Measurements from ENCODE around the gene ROS1.
"Not testable (repeated sequence)": the region's sequence is repeated elsewhere in the genome, so short reads cannot be mapped to it uniquely, and the experiment has no call there.

Gene ROS1

DNA sequence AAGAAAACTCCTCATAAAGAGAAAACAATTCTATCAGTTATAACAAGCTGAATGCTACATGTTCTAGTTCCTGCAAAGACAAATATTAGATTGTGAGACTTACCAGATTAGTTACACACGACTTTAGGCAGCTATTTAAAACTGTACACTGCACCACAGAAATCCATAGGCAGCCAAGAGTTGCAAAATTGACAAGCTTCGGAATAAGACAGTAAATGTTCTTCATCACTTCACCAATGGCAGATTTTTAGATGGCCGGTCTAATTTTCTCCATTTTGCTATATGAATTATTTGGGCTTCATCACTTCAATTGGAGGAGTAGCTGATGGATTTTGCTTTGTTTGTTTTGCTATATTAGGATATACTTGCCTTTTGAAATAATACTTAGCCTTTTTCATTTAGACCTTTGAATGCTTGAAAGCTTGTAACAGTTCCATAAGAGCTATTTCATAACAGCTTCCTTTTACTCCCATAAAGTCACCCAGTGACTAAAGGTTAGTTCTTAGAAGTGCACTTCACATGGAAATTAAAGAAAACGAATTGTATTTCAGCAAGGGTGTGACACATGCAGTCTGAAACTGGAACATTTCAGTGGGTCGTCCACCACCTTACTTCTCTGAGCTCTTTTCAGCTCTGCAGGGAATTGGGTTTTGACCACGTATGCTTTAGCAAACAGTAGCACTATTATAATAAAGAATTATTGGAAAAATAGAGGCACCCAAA is at the start of gene ROS1:
ROS1 (minus strand) TSS at position 512 of the 723 bp plus-strand sequence; CDS start at position 226, 286 bp downstream.
- TF ChIP-seq, protein P1, sequence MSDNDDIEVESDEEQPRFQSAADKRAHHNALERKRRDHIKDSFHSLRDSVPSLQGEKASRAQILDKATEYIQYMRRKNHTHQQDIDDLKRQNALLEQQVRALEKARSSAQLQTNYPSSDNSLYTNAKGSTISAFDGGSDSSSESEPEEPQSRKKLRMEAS (IDR thresholded peaks at IDR 0.05; ENCODE audit: low read depth, low read length), result 0 out of 2 replicates have a peak, but pooled peaks have one; percentile 14
- no peak for TF ChIP-seq POLR2A (IDR thresholded peaks at IDR 0.05; ENCODE audit: extremely low read depth, insufficient read length)
- DNase-seq (ENCODE audit: low read depth), result peak; percentile 68
- H3K4me3 ChIP-seq (ENCODE audit: low read depth, low read length), result peak within 1 kb of the TSS; percentile 41

DNA sequence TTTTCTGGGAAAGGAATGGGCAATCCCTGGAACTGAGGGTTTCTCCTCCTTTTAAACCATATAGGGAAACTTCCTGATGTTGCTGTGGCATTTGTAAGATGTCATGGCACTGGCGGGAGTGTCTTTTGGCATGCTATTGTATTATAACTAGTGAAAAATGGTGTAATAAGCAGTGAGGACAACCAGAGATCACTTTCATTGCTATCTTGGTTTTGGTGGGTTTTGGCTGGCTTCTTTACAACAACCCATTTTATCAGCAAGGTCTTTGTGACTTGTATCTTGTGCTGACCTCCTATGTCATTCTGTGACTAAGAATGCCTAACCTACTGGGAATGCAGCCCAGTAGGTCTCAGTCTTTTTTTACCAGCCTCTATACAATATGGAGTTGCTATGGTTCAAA is 47.7 kb upstream of the ROS1 start:
- DNase-seq (ENCODE audit: low read depth), result no peak
- no peak overlapping the region for H3K4me3 ChIP-seq (ENCODE audit: low read depth, low read length)
- TF ChIP-seq MYC (IDR thresholded peaks at IDR 0.05; ENCODE audit: low read depth, low read length) (no peak), POLR2A (IDR thresholded peaks at IDR 0.05; ENCODE audit: extremely low read depth, insufficient read length) (no peak)
- TF ChIP-seq, protein P2, sequence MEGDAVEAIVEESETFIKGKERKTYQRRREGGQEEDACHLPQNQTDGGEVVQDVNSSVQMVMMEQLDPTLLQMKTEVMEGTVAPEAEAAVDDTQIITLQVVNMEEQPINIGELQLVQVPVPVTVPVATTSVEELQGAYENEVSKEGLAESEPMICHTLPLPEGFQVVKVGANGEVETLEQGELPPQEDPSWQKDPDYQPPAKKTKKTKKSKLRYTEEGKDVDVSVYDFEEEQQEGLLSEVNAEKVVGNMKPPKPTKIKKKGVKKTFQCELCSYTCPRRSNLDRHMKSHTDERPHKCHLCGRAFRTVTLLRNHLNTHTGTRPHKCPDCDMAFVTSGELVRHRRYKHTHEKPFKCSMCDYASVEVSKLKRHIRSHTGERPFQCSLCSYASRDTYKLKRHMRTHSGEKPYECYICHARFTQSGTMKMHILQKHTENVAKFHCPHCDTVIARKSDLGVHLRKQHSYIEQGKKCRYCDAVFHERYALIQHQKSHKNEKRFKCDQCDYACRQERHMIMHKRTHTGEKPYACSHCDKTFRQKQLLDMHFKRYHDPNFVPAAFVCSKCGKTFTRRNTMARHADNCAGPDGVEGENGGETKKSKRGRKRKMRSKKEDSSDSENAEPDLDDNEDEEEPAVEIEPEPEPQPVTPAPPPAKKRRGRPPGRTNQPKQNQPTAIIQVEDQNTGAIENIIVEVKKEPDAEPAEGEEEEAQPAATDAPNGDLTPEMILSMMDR (IDR thresholded peaks at IDR 0.05; ENCODE audit: low read depth, low read length), result no peak
- TF ChIP-seq, protein P1 (IDR thresholded peaks at IDR 0.05; ENCODE audit: low read depth, low read length), result no peak

DNA sequence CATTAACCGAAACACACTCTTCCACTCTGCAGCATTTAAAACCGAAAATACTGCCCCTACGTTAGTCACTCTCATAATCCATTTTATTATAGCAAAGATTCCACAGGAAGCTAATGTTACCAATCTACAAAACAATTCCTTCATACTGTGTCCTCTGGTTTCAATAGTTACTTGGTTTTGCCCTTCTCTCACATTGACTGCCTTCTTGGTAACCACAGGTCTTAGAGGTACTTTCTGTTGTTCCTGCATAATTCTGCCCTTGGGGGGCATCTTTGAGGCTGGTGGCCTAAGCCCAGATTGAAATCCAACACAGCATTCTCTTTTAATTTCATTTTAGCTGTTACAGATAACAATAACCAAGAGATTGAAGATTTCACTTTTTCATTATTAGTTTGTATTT is 46.9 kb upstream of the ROS1 start:
- H3K4me3 ChIP-seq (ENCODE audit: low read depth, low read length), result no peak overlapping the region
- DNase-seq (ENCODE audit: low read depth), result no peak
- TF ChIP-seq, protein P1 (IDR thresholded peaks at IDR 0.05; ENCODE audit: low read depth, low read length), result no peak
- TF ChIP-seq POLR2A (IDR thresholded peaks at IDR 0.05; ENCODE audit: extremely low read depth, insufficient read length) (no peak), MYC (IDR thresholded peaks at IDR 0.05; ENCODE audit: low read depth, low read length) (no peak)
- TF ChIP-seq, protein P2 (IDR thresholded peaks at IDR 0.05; ENCODE audit: low read depth, low read length), result no peak

DNA sequence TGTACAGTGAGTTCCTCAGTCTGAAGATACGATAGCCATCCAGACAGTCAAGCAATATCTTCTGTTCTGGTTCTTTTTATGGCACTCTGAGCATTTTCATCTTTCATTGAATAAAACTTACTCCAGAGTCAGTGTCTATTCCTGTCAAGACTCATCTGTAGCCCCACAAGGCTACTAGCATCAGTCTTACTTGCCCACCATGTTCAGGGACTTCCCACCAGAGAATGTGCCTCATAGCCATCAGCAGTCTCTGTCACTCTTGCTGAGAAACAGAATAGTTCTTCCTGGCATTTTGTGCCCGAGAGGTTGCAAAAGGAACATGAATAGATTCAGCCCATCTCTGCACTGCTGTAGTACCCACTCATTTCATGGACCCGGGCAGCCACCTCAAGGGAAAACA is 44.0 kb upstream of the ROS1 start:
- TF ChIP-seq, protein P1 (IDR thresholded peaks at IDR 0.05; ENCODE audit: low read depth, low read length), result no peak
- TF ChIP-seq, protein P2 (IDR thresholded peaks at IDR 0.05; ENCODE audit: low read depth, low read length), result no peak
- no peak for TF ChIP-seq POLR2A (IDR thresholded peaks at IDR 0.05; ENCODE audit: extremely low read depth, insufficient read length)
- TF ChIP-seq MYC (IDR thresholded peaks at IDR 0.05; ENCODE audit: low read depth, low read length), result no peak
- no peak overlapping the region for H3K4me3 ChIP-seq (ENCODE audit: low read depth, low read length)
- DNase-seq (ENCODE audit: low read depth), result no peak

DNA sequence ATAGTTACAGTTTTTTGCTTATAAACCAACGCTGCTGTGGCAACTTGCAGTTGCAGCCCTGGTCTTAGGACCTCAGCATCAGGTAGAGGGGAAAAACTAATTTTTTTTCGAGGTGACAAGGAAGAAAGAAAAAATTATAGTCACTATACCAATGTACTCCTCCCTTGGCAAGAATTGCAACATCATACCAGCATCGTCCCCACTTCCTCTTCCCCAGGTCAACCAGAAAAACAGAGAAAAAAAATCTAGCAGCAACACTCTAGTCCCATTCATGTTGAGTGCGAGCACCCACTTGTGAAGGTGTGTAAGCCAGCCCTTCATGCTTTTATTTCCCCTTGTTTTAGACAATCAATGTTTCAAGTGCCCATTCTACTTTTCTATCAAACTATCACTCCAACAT is 43.6 kb upstream of the ROS1 start:
- TF ChIP-seq POLR2A (IDR thresholded peaks at IDR 0.05; ENCODE audit: extremely low read depth, insufficient read length) (no peak), MYC (IDR thresholded peaks at IDR 0.05; ENCODE audit: low read depth, low read length) (no peak)
- TF ChIP-seq, protein P1 (IDR thresholded peaks at IDR 0.05; ENCODE audit: low read depth, low read length), result no peak
- TF ChIP-seq, protein P2 (IDR thresholded peaks at IDR 0.05; ENCODE audit: low read depth, low read length), result no peak
- no peak overlapping the region for H3K4me3 ChIP-seq (ENCODE audit: low read depth, low read length)
- DNase-seq (ENCODE audit: low read depth), result peak; percentile 77

DNA sequence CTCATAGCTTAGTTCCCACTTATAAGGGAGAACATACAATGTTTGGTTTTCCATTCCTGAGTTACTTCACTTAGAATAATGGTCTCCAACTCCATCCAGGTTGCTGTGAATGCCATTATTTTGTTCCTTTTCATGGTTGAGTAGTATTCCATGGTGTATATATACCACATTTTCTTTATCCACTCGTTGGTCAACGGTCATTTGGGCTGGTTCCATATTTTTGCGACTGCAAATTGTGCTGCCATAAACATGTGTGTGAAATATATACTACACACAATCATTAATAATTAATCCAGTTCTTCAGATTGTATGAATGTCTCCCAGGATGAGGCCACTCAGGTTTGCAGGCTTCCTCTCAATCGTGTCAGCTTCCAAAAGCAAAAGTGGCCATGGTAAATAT is 42.8 kb upstream of the ROS1 start:
- H3K4me3 ChIP-seq (ENCODE audit: low read depth, low read length); DNase-seq (ENCODE audit: low read depth): not testable (repeated sequence)

All from NB4 (cell line).